D721Med (cell line): ENCODE results near the gene DLL4.
"Not testable (repeated sequence)": the region's sequence is repeated elsewhere in the genome, so short reads cannot be mapped to it uniquely, and the experiment has no call there.

Source experiments
- DNase-seq: peaks from one replicate; pipeline ENCODE4 v3.0.0; 2011; ENCODE audit warnings: low spot score; ENCODE audit not compliant: insufficient read length
- FAIRE-seq: peaks from 2 replicates; lab custom pipeline; 2011; peaks lifted over from hg19 to GRCh38; lab: Jason Lieb, UNC
- CTCF ChIP-seq: IDR thresholded peaks from 2 replicates; pipeline ENCODE4 v1.5.1; 2012; ENCODE audit warnings: mild to moderate bottlenecking, control low read depth; ENCODE audit not compliant: insufficient read depth; ENCODE audit errors: missing control alignments

The DLL4 gene

GRCh38 chr15:40949756-40950207, 20.6 kb downstream of the DLL4 start:
- FAIRE-seq (no peak), DNase-seq (no peak)
- TF ChIP-seq CTCF: no peak

GRCh38 chr15:40951764-40952163, 22.6 kb downstream of the DLL4 start:
- TF ChIP-seq CTCF: no peak
- DNase-seq (no peak), FAIRE-seq (no peak)

GRCh38 chr15:40952301-40952900, 23.3 kb downstream of the DLL4 start:
- no peak for FAIRE-seq
- no peak for TF ChIP-seq CTCF

GRCh38 chr15:40952901-40953712, 24.0 kb downstream of the DLL4 start, which contains the start of gene CHAC1:
TSS of gene CHAC1 (plus strand) at chr15:40953471. CDS start at chr15:40953584, 113 bp downstream.
- FAIRE-seq: no peak
- TF ChIP-seq CTCF: no peak
- peak; percentile 99 for DNase-seq

More at GRCh38 chr15:40952301-40952900, 23.3 kb downstream of the DLL4 start:
- DNase-seq: no peak

GRCh38 chr15:40953713-40954074, 24.6 kb downstream of the DLL4 start:
- no peak for TF ChIP-seq CTCF
- FAIRE-seq (no peak), DNase-seq (no peak)

GRCh38 chr15:40954158-40954848, 25.2 kb downstream of the DLL4 start:
- not testable (repeated sequence) for DNase-seq, FAIRE-seq

- TF ChIP-seq CTCF: no peak
- FAIRE-seq (no peak), DNase-seq (no peak)
These were observed 26.2 kb downstream of the DLL4 start for GRCh38 chr15:40955141-40955903.
